NT2/D1 (cell line): ENCODE measurements around the gene ARSB.

Experiments used
- SUZ12 ChIP-seq: IDR thresholded peaks from 2 replicates; pipeline ENCODE4 v1.6.1; 2011; ENCODE audit not compliant: insufficient read length, insufficient read depth; ENCODE audit errors: extremely low read depth
- ZNF274 ChIP-seq: IDR thresholded peaks from 2 replicates; pipeline ENCODE4 v1.6.1; 2011; ENCODE audit warnings: mild to moderate bottlenecking, low read depth, low read length

- no peak for TF ChIP-seq ZNF274
- TF ChIP-seq SUZ12, result no peak
Measured at GRCh38 chr5:78787783-78788182, 197.3 kb downstream of the ARSB start.
